Naive thymus-derived CD8-positive, alpha-beta T cell (primary cell): ENCODE measurements around the gene TBL1X. TPM values are rescaled to one million over a fixed set of nuclear protein-coding genes. Genes with fewer than 3 reads are reported as not detected.
A peak's percentile ranks its signal among the peaks of the same experiment; 100 is the strongest.

Source experiments
- ATAC-seq, 2 donors: fragments of 150-1000 bp; cut with Tn5 transposase in 1 of 2; sonication (Bioruptor Pico), chemical (Tn5 transposase) in 1 of 2; 1 replicate in 1 of 2; 2 replicates in 1 of 2; pipeline ENCODE4 v1.10.0; 2021; ENCODE audit warnings: mild to moderate bottlenecking in 2 of 2, moderate library complexity in 2 of 2
- POLR2A ChIA-PET: fragments of 350-600 bp; sonication (Branson Sonifier 250); formaldehyde crosslinking; loops from one replicate; lab custom pipeline; 2021; ENCODE audit warnings: antibody characterized with exemption; lab: Charles Lee
- DNase-seq, 10 donors: peaks; one replicate each; pipeline versions ENCODE4 v3.0.0 to v3.0.0-alpha.2; 2020 to 2022
- H3K27ac Mint-ChIP-seq, 10 donors: one replicate each; pipeline ENCODE4 v1.8.0; 2020 to 2022; ENCODE audit warnings: mild to moderate bottlenecking in 10 of 10, mixed read lengths in 10 of 10, moderate library complexity in 4 of 10, inconsistent platforms in 1 of 10
- H3K27me3 Mint-ChIP-seq, 5 donors: one replicate each; pipeline ENCODE4 v1.8.0; 2021 to 2022; ENCODE audit warnings: mixed read lengths in 5 of 5
- H3K36me3 Mint-ChIP-seq, 3 donors: one replicate each; pipeline ENCODE4 v1.8.0; 2020 to 2022; ENCODE audit warnings: mixed read lengths in 3 of 3, mild to moderate bottlenecking in 2 of 3, inconsistent platforms in 1 of 3
- H3K4me1 Mint-ChIP-seq, 4 donors: one replicate each; pipeline ENCODE4 v1.8.0; 2021 to 2022; ENCODE audit warnings: mixed read lengths in 4 of 4
- H3K4me3 Mint-ChIP-seq, 10 donors: one replicate each; pipeline ENCODE4 v1.8.0; 2020 to 2022; ENCODE audit warnings: mild to moderate bottlenecking in 10 of 10, mixed read lengths in 10 of 10, moderate library complexity in 6 of 10, inconsistent platforms in 1 of 10
- H3K9me3 Mint-ChIP-seq, 9 donors: one replicate each; pipeline ENCODE4 v1.8.0; 2020 to 2022; ENCODE audit warnings: mixed read lengths in 9 of 9, mild to moderate bottlenecking in 3 of 9, inconsistent platforms in 1 of 9, moderate library complexity in 1 of 9
- polyA plus RNA-seq, 3 donors: library from polyadenylated mRNA; unstranded; fragments of 300-500 nt; fragmentation: Illumina TruSeq; gene quantifications; one replicate each; pipeline ENCODE4 v1.2.3, GENCODE V29; 2021
- total RNA-seq, 8 experiments: library from RNA in 2 of 8; stranded (reverse) in 2 of 8; gene quantifications; one replicate each; pipeline ENCODE4 v1.2.3 and lab custom pipeline; 2021 to 2026

Gene TBL1X
- total and polyA plus RNA-seq, 5 experiments from 2014 or later: 14.6 to 49.5 (median 23.4) TPM

DNA sequence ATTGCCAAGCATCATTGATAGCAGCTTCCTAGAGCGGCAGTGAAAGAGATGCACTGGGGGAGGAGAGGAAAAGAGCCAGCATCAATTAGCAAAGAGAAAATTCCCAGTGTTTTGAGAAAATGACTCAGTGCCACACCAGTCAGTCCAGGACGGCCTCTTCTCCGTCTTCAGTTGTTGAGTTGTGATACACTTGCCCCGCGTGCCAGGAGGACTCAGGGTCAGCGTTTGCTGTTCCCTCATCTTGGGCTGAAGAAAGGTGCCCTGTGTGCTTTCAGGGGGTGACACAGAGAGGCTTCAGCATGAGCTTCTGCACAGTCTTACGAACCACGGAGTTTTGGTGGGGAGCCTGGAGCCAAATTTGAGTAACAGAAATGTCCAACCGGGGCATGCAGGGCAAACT lies 218.5 kb downstream of the TBL1X start:
- POLR2A ChIA-PET: no interaction called here
- Mint-ChIP-seq H3K4me3 (no peak overlapping the region), H3K27me3 (no peaks in the 10 kb centered on the region), H3K4me1 (peaks cover 0 to 5% (median 2%) of the 10 kb centered on the region in 4 donors), H3K27ac (peak overlapping the region in 1 of 10 donors; percentile 9), H3K9me3 (peaks cover 0 to 2% (median 0%) of the 10 kb centered on the region in 9 donors), H3K36me3 (peaks cover 3 to 54% (median 7%) of the 10 kb centered on the region in 3 donors)
- DNase-seq (no peak), ATAC-seq (no peak)

DNA sequence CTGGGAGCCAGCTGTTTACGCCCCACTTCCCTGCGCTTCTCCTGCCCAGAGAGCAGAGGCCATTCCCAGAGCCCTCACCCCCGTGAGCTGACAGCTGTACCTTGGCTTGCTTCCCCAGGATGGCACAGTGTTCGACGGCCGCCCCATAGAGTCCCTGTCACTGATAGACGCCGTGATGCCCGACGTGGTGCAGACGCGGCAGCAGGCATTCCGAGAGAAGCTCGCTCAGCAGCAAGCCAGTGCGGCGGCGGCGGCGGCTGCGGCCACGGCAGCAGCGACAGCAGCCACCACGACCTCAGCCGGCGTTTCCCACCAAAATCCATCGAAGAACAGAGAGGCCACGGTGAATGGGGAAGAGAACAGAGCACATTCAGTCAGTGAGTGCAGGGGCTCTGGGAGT lies 223.0 kb downstream of the TBL1X start:
- H3K4me1 Mint-ChIP-seq: peaks cover 0 to 1% (median 0%) of the 10 kb centered on the region in 4 donors
- POLR2A ChIA-PET: no interaction called here
- H3K9me3 Mint-ChIP-seq: peaks cover 0 to 2% (median 0%) of the 10 kb centered on the region in 9 donors
- DNase-seq (no peak), ATAC-seq (no peak)
- peaks cover 4 to 71% (median 10%) of the 10 kb centered on the region in 3 donors for H3K36me3 Mint-ChIP-seq
- H3K4me3 Mint-ChIP-seq: no peak overlapping the region
- no peak overlapping the region for H3K27ac Mint-ChIP-seq
- no peaks in the 10 kb centered on the region for H3K27me3 Mint-ChIP-seq

- DNase-seq (no peak), ATAC-seq (no peak)
- POLR2A ChIA-PET: no interaction called here
- Mint-ChIP-seq H3K9me3 (peaks cover 0 to 2% (median 0%) of the 10 kb centered on the region in 9 donors), H3K27me3 (no peaks in the 10 kb centered on the region), H3K4me3 (no peak overlapping the region), H3K4me1 (peaks cover 0 to 1% (median 0%) of the 10 kb centered on the region in 4 donors), H3K27ac (no peak overlapping the region), H3K36me3 (peaks cover 4 to 71% (median 13%) of the 10 kb centered on the region in 3 donors)
Observed at GRCh38 chrX:9688833-9689232, 224.0 kb downstream of the TBL1X start.

DNA sequence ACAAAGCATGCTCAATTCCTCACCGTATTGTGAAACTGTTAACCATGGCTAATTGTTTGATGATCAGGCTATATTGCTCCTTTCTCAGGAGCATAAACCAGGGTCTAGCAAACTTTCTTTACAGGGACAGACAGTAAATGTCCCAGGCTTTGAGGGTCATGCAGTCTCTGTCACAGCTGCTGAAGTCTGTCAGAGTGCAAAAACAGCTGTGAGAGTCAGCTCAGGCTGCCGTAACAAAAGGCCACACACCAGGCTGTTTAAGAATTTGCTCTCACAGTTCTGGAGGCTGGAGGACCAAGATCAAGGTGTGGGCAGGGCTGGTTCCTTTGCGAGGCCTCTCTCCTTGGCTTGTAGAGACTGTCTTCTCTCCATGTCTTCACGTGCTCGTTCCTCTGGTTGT lies 225.2 kb downstream of the TBL1X start:
- Mint-ChIP-seq H3K4me1 (peaks cover 0 to 1% (median 0%) of the 10 kb centered on the region in 4 donors), H3K9me3 (peaks cover 0 to 2% (median 0%) of the 10 kb centered on the region in 9 donors), H3K36me3 (peaks cover 4 to 76% (median 10%) of the 10 kb centered on the region in 3 donors), H3K4me3 (no peak overlapping the region), H3K27me3 (no peaks in the 10 kb centered on the region), H3K27ac (peak overlapping the region in 2 of 10 donors; percentile 34 to 67)
- no peak for ATAC-seq
- POLR2A ChIA-PET: no interaction called here
- DNase-seq: no peak

DNA sequence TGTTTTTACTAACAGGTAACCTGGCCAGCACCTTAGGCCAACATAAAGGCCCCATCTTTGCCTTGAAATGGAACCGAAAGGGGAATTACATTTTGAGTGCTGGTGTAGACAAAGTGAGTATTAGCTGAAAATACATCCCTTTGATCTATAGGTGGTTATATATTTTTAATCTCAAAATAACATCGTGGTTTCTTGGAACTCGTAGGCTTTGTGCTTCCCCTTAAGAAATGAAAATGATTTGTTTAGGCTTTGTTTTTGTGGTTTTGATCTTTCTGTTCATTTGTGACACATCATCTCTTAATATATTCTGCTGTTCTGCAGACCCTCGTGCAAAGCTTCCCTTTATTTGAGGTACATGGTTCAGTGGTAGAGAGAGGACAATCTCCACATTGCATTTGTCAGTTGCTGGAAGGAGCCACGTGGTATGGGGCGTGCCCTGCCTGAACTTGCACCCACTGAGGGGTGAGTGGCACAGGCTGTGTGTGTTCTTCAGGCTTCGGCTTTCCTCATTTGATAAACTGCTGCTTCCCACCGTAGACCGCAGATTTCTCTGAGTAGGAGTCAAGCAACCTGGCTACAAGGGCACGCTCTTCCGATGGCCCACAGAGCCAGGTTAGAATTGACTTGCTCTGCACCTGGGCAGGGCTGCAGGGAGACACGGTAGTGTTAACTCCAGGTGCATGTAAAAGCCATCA lies 228.6 kb downstream of the TBL1X start:
- no peak overlapping the region for H3K4me3 Mint-ChIP-seq
- POLR2A ChIA-PET: no interaction called here
- peaks cover under 1 to 71% (median 12%) of the 10 kb centered on the region in 3 donors for H3K36me3 Mint-ChIP-seq
- no peak overlapping the region for H3K27ac Mint-ChIP-seq
- H3K9me3 Mint-ChIP-seq: no peaks in the 10 kb centered on the region
- ATAC-seq (no peak), DNase-seq (no peak)
- H3K27me3 Mint-ChIP-seq: no peaks in the 10 kb centered on the region
- H3K4me1 Mint-ChIP-seq: peaks cover 0 to 1% (median 0%) of the 10 kb centered on the region in 4 donors

GRCh38 chrX:9698576-9698975 lies 233.7 kb downstream of the TBL1X start:
- H3K27me3 Mint-ChIP-seq: no peaks in the 10 kb centered on the region
- no peak for DNase-seq
- H3K36me3 Mint-ChIP-seq: peaks cover 7 to 76% (median 22%) of the 10 kb centered on the region in 3 donors
- no peak overlapping the region for H3K27ac Mint-ChIP-seq
- no peaks in the 10 kb centered on the region for H3K4me1 Mint-ChIP-seq
- H3K4me3 Mint-ChIP-seq: no peak overlapping the region
- ATAC-seq: no peak
- H3K9me3 Mint-ChIP-seq: peaks cover 0 to 3% (median 0%) of the 10 kb centered on the region in 9 donors
- POLR2A ChIA-PET: no interaction called here

DNA sequence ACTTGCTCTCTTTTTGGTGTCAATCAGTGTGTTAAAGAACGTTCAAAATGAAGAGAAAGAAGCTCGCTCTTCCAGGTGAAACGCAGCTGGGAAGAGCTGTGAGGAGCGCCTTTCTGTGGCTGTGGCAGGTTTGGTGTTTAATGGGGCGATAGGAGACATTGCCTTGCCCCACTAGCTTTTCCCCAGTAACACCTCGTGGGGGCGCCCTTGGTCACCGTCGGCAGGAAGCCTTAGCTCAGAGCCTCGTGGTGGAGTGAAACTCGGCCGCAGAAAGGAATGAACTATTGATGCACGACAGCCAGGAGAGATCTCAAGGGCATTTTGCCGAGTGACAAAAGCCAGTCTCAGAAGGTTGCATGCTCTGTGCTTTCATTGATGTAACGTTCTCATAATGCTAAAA lies 235.7 kb downstream of the TBL1X start:
- H3K27ac Mint-ChIP-seq: no peak overlapping the region
- H3K4me1 Mint-ChIP-seq: no peaks in the 10 kb centered on the region
- POLR2A ChIA-PET: no interaction called here
- peaks cover 16 to 77% (median 30%) of the 10 kb centered on the region in 3 donors for H3K36me3 Mint-ChIP-seq
- H3K4me3 Mint-ChIP-seq: no peak overlapping the region
- H3K9me3 Mint-ChIP-seq: peaks cover 0 to 16% (median 0%) of the 10 kb centered on the region in 9 donors
- ATAC-seq (no peak), DNase-seq (no peak)
- H3K27me3 Mint-ChIP-seq: no peaks in the 10 kb centered on the region

DNA sequence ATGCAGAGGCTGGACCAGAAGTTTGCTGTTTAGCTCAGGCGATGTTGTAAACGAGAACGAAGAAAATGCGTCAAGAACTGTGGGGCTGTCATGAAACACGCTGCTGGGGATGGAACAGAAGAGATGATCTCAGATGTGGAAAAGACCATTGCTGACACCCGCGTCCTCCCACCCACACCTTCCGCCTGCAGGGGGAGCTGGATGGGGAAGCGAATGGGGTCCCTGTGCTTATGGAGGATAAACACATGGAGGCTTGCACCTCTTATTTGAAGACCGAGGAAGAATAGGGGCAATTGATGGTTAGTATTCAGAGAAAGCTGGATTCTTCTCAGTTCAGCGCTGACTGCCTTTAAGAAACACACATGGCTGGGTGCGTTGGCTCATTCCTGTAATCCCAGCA lies 236.9 kb downstream of the TBL1X start:
- POLR2A ChIA-PET: no interaction called here
- peaks cover 16 to 69% (median 30%) of the 10 kb centered on the region in 3 donors for H3K36me3 Mint-ChIP-seq
- no peak for ATAC-seq
- peaks cover 0 to 16% (median 0%) of the 10 kb centered on the region in 9 donors for H3K9me3 Mint-ChIP-seq
- no peak overlapping the region for H3K27ac Mint-ChIP-seq
- DNase-seq: no peak
- H3K4me3 Mint-ChIP-seq: no peak overlapping the region
- no peaks in the 10 kb centered on the region for H3K4me1 Mint-ChIP-seq
- H3K27me3 Mint-ChIP-seq: no peaks in the 10 kb centered on the region

- POLR2A ChIA-PET: no interaction called here
- DNase-seq (no peak), ATAC-seq (no peak)
- peaks cover 2 to 6% (median 4%) of the 10 kb centered on the region in 4 donors for H3K4me1 Mint-ChIP-seq
- H3K27ac Mint-ChIP-seq: no peak overlapping the region
- peaks cover 0 to 16% (median 0%) of the 10 kb centered on the region in 9 donors for H3K9me3 Mint-ChIP-seq
- H3K4me3 Mint-ChIP-seq: no peak overlapping the region
- H3K27me3 Mint-ChIP-seq: no peaks in the 10 kb centered on the region
- H3K36me3 Mint-ChIP-seq: peaks cover 16 to 60% (median 30%) of the 10 kb centered on the region in 3 donors
Observed at GRCh38 chrX:9703406-9703805, 238.5 kb downstream of the TBL1X start.

DNA sequence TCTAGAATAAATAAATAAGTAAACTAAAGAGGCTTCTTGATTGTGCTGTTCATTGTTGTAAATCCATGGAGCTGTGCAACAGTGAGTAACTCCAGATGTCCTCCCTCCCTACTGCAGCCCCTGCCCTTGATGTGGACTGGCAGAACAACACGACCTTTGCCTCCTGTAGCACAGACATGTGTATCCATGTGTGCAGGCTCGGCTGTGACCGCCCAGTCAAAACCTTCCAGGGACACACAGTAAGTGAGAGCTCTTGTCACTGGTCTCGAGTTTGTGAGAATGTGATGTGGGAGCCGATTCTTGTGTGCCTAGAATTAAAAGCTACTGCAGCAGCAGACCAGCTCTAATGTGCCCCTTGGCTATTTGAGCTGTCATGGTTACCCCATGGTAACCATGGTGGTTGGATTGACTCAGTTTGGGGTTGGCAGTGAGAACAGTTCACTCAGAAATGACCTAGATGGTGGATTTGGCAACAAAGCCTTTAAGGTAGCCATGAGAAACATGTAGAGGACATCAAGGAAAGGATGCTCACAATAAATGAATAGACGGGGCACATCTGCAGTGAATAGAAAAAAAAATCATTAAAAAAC lies 240.1 kb downstream of the TBL1X start:
- ATAC-seq: no peak
- Mint-ChIP-seq H3K4me3 (no peak overlapping the region), H3K4me1 (peaks cover 8 to 13% (median 10%) of the 10 kb centered on the region in 4 donors), H3K27me3 (no peaks in the 10 kb centered on the region), H3K36me3 (peaks cover 16 to 57% (median 23%) of the 10 kb centered on the region in 3 donors), H3K27ac (peak overlapping the region in 1 of 10 donors; percentile 13), H3K9me3 (peaks cover 0 to 16% (median 0%) of the 10 kb centered on the region in 9 donors)
- DNase-seq: no peak
- POLR2A ChIA-PET: interaction anchor here (0.7 kb wide), 1 partner anchor 252 kb away, joined by 7 read pairs; no protein-coding TSS in a partner anchor

DNA sequence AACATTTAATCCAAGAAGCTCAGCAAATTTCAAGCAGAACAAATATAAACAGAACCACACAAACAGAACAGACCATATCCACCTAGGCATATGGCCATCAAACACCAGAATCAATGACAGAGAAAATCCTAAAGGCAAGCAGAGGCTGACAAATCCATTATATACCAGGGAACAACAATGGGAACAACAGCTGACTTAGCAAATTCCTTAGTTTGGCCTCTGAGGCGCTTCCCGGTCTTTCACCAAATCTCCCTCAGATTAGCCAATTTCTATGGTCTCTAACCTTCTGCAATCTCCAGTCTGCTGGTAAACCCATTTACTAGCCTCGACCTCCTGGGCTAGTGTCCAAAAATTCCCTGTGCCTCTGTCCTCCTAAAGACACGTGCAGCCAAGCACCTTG lies 241.6 kb downstream of the TBL1X start:
- H3K4me3 Mint-ChIP-seq: no peak overlapping the region
- H3K4me1 Mint-ChIP-seq: peaks cover 8 to 13% (median 10%) of the 10 kb centered on the region in 4 donors
- ATAC-seq: no peak
- H3K27ac Mint-ChIP-seq: peak overlapping the region in 1 of 10 donors; percentile 47
- POLR2A ChIA-PET: no interaction called here
- no peaks in the 10 kb centered on the region for H3K27me3 Mint-ChIP-seq
- no peak for DNase-seq
- H3K9me3 Mint-ChIP-seq: peaks cover 0 to 16% (median 0%) of the 10 kb centered on the region in 9 donors
- H3K36me3 Mint-ChIP-seq: peaks cover 9 to 55% (median 19%) of the 10 kb centered on the region in 3 donors

GRCh38 chrX:9707306-9708033 lies 242.6 kb downstream of the TBL1X start:
- Mint-ChIP-seq H3K4me1 (peaks cover 8 to 13% (median 10%) of the 10 kb centered on the region in 4 donors), H3K9me3 (peaks cover 0 to 16% (median 0%) of the 10 kb centered on the region in 9 donors), H3K36me3 (peaks cover 9 to 59% (median 15%) of the 10 kb centered on the region in 3 donors), H3K4me3 (peak overlapping the region in 2 of 10 donors; percentile 9 to 59), H3K27ac (peak overlapping the region in 2 of 10 donors; percentile 70 to 78), H3K27me3 (no peaks in the 10 kb centered on the region)
- POLR2A ChIA-PET: no interaction called here
- no peak for DNase-seq
- ATAC-seq: no peak
